Suppressor macrophage treated with lipopolysaccharide for 4 hours (primary cell): ENCODE measurements around the gene RND3.

Experiments used
- DNase-seq: peaks from one replicate; pipeline ENCODE4 v3.0.0-alpha.2; 2020

RND3 gene

DNA sequence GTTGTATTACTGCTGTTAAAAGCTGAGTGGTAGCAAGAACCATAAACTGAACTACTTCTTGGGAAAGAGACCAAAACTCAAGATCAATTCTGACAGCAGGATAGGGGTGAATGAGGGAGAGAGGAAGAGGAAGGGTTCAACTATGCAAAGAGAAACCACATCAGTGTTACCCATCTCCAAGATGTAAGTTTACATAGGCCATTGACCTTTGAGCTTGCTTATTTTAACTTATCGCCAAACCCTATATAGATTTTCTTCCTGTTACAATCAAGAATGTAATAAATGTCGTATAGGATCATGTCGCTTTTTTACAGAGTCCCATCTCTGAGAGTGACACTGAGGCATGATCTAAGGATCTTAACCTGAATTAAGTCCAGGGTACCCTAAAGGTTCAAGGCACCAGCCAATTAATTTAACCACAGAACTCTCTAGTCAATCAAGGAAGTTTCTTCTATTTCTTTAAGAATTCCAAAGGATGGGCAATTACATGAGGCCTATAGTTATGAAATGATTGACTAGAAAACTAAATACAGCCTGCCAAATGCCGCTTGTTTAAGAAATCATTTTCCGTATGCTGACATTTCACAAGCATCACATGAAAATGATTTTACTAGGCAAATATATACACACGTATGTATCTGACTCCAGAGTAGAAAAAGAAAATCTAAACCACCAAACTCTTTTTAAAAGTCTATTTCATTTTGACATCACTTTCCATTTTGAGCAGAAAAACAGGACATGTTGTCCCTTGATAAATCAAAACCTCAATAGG lies 11.8 kb downstream of the RND3 start:
- DNase-seq: no peak

DNA sequence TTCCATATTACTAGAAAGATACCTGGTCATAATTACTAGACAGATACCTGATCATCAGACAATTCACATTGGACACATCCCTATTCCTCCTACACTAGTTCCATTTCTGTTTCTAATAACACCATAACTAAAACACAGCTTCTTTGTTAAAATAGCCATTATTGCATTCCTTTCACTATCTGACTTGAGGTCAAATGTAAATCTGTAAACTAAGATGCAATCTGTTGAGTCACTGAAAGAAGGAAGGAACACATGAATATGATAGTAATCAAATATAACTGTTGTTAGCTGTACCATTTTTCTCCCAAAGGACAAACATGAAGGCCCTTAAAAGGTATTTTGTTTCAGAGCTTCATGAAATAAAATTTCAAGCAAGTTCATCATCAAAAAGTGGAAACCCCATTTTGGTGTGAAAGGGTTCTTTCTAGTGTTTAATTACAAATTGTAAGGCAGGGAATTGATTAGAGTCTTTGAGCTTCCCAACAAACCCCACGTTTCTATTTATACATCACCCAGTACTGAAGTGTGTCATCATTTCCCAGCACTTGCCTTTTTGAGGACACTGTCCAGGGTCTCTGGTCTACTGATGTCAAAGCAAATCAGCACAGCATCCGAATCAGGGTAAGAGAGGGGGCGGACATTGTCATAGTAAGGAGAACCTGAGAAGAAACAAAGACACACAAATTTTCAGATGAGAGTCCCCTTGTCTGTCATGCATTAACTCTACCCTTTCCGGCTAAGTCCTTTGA lies 13.0 kb downstream of the RND3 start:
- no peak for DNase-seq

DNA sequence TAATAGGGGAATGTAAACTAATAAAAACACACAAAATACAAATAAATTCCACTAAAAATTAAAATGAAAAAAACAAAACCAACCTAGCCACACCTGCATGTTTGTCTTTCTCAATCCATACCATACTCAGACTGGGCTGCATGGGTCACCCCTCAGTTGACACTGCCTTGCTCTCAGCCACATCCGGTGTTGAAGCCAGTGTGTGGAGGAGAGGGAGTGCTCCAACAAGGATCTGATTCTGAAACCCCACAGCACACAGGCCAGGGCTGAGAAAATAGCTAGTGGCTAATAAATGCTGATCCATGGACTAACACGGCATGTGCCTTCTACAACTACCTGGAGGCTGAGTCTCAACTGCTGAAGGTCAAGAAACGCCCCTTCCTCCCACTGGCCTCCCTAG lies 13.7 kb downstream of the RND3 start:
- no peak for DNase-seq

DNA sequence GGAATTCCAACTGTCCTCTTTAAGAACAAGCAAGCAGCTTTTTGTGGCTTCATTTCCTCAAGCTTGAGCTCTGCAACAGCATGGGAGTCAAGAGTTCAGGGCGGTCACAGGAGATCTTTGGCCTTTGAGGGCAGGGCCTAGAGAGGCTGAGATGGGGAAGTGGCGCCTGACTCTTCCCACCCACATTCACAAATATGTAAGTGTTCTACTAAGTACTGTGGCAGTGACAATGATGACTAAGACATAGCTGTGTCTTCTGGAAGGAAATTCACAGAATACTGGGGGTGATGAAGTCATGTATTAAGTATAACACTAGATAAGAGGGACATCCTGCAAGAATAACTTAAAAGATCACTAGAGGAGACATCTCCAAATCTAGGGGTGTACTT lies 15.0 kb downstream of the RND3 start:
- peak; percentile 83 for DNase-seq

DNA sequence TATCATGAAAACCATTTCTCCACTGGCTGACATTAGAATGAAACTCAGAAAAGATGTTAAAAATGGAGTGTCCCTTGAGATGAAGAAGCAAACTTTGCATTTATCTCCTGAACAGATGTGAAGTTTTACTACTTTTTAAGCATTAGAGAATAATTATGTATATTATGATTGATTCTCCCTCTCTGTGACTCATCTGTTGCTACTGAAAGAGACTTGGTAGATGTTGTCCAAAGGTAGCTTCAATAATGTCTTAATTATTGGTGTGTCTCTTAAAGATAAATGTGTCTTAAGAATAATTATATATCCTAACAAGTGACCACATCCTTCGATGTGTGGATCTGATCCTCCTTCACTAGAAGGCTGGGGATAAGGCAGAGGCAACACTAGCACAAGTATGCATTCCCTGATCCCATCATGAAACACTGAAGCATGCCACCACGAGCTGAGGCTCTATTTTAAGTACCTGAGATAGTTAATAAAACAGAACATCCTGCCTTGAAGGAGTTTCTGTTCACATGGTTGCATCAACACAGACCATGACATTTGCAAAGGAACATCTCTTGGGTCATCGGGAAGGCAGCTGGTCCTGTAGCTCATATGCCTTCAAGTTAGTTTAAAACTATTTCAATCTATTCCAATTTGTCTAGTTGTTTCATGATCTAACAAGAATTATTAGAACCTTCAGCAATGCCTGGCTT lies 15.5 kb downstream of the RND3 start:
- no peak for DNase-seq

DNA sequence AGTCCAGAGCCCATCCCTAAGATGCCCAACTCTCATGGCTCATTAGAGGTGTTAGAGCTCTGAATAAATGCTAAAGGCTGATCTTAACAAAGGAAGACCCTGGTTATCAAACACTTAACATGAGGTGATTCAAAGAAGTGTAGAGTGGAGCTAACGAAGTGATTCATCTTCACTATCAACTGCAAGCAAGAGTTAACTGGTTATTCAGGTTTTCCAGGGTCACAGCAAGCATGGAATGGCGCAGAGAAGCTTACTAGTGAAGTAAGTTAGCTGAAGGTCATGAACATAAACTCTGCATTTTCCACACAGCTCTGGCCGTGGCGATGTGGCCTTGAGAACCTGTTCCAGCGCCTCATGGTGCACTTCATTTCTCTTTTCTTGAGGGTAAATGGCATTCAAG lies 17.0 kb downstream of the RND3 start:
- no peak for DNase-seq

DNA sequence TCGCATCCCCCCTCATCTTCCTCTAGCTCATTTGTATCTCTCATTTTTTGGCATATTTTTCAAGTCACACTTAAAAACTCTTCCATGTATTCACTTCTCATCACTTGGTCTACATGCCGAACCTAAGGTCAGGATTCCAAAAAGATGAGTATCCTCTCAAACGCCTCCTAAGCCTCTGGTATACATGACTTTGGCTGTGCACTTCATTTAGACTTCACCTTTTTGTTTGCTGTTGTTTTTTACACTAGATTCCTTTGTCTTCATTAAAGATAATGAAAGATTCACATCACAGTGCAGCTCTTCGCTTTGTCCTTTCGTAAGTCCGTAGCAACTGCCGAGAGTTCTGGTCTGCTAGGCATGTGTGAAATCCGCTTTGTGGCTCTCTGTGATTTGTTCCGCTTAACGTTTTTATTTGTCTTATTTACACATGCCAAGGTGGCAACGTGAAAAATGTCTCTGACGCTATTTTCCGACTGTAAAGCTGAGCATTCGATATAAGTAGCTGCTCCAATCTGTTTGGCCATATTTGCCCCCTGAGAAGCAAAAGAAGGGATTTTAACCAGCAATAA lies 17.7 kb downstream of the RND3 start:
- no peak for DNase-seq

DNA sequence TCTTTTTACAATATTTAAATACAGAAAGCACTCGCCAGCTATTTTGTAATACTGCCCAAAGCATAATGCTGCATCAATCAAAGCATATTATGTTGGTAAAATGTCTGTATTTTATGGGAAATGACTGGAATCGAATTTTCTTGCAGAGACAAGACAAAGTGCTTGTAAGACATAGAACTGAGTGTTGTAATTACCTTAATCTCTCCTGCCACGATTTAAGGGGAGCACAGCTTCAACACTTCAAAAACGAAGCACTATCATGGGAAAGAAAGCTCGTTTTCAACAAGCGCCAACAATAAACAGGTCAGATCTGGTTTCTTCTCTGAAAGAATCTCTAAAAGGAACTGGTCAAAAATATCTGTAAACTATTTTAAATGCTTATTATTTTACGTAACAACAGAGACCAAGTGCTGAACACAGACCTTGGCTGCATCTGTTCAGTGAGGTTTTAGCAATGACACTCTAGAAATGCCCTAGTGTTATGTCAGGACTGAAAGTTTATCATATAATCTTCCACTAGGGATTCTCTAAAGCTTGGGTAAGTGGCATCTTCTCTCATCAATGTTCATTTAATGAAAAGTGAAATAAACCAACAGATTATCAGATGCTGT lies 19.0 kb downstream of the RND3 start:
- DNase-seq: no peak

DNA sequence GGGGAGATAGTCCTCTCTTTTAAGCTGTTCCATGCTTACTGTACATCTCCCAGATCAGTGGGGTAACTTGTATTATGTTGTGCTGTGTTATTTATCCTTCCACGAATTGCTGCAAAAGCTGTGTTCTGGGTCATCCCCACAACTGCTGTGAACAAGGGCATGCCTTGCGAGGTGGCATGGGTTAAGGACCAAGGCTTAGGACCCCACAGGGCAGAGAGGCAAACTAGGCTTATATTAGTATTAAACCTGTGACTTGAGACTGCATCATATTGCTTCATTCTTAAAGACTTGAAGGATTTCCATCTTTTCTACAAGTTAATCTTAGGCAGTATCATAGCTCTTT lies 19.9 kb downstream of the RND3 start:
- no peak for DNase-seq

DNA sequence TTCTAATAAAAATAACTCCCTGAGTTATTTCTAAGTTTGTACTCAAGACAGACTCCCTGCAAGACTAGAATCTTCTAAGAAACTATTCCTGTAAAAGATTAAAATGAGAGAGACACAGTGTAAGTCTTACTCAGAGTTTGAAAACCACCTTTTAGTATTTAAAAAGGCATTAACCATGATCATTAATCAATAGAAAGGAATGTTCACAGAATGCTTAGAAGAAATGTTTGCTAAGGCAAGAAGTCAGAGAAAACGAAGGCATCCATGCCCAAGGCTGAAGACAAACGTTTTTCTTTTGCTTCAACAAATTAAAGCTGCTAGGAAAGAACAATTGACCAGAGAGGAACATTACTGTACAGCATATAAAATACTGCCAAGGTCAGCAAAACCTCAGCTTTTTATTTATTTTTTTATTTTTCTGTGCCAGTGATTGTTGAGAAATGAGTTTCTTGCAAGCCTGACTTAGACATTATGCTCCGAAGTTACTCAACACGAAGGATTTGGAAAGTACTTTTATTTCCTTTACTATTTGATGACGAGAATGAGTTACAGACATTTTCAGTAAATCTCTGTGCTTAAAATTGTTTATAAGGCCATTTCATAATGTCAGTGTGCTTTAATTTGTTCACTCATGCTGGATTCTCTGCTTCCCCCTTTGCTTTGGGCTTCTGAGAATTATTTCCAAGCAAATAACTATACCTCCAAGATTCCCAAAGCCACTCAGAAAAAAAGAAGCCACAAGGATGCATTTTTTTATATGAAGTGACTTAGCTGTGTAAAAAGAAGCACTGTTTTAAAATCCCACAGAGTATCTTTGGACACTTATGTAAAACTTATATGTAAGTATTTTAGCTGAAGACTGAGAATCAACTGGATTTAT lies 20.5 kb downstream of the RND3 start:
- DNase-seq: peak; percentile 45

DNA sequence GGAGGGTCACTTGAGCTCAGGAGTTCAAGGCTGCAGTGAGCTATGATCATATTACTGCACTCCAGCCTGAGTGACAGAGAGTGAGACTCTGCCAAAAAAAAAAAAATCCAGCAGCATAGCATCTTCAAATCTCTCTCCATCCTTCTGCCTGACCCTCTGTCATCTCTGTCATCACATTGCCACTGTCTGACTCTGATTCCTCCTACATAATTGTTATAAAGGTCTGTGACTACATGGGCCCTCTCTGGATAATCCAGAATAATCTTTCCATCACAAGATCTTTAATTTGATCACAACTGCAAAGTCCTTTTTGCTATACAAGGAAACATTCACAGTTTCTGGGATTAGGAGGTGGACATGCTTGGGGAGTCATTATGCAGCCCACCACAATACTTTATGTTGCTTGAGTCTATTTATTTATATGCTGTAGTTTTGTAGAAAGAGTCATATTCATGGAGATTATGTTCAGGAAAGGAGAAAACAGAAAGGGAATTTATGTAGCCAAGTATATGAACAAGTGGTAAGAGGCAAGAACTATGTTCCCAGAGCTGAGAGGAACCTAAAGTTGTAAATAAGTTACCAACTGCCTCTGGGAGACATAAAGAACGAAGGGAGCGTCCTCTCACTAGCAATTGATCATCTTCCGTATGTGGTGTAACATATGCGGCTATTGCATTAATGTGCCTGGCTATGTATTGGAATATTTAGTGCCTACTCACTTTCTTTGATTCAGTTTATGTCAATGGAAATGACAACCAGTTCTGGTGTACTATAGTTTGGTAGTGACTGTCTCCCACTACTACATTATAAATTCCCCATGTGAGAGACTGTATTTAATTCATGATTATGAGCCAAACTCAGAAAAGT lies 21.5 kb downstream of the RND3 start:
- peak; percentile 20 for DNase-seq

DNA sequence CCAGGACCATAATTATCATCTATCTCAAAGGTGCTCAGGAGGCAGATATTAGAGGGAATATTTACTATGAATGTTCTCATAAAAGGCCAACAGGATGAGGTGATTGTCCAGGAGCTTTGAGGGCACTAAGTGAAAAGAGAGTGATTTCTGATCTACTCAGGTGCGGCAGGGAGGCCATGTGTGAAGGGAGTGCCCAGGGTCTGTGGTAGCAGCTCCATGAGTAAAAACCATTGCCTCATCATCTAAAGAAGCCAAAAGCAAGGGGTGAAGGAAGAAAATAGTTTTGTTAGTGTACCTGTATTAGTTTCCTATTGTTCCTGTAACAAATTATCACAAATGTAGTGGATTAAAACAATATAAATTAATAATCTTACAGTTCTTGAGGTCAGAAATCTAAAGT lies 22.5 kb downstream of the RND3 start:
- DNase-seq: no peak

DNA sequence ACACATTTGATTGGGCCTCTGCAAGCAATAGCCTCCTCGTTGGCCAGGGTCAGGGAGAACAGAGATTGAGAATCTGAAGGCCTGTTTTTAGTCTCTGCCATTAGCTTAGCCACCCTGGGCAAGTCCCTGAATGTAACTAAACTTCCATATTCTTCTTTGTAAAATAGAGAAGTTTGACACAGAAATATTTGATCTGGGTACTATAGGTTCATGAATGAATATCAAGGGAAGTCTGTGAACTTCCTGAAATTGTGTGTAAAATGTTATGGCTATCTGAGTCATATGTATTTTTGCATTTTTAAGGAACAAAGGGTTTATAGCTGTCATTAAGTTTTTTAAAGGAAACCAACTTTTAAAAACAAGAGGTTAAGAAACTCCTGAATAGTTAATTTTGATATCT lies 23.2 kb downstream of the RND3 start:
- peak; percentile 72 for DNase-seq

DNA sequence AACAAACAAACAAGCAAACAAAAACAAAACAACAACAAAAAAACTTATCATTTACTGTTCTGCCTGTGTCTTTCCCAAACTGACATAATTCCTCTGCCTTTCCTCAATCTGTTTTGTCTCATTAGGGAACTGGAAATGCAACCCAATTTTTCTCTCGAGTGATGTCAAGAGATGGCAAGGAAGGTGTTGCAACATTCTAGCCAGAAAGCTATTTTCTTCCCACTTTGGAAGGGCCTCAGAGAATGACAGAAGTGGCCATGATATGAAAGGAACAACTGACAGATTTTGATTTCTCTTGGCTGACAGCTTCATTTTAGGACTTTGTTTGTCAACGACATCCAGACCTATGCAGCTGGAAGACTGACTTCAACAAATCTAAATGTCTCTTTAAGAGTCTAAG lies 24.7 kb downstream of the RND3 start:
- DNase-seq: peak; percentile 67

DNA sequence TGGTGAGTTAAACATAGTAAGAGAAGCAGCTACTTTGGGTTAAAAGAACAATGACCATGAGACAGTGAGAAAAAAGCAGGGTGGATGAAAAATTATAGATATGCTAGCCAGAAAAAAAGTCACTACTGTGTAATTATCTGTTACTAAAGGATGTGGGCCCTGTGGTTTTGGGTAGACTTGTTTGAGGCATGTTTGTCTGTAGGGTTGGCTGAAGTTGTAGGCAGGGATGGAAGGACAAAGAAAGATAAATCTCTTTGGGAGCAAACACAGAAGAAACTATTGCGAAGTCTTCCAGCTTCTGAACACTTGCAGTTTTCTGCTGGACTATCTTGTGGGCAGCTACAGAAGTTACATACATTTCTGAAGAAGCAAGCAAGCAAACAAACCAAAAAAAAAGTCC lies 28.2 kb downstream of the RND3 start:
- DNase-seq: no peak

DNA sequence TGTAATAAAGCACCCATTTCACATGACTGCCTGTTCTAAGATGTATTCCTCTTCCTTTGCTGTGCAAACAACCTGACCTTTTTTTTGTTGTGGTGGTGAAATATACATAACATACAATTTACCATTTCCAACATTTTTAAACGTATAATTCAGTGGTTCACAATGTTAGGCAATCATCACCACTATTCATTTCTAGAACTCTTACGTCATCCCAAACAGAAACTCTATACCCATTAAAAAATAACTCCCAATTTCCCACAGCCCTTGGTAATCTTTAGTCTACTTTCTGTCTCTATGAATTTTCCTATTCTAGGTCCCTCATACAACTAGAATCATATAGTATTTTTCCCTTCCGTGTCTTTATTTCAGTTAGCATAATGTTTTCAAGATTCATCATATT lies 36.7 kb downstream of the RND3 start:
- no peak for DNase-seq

DNA sequence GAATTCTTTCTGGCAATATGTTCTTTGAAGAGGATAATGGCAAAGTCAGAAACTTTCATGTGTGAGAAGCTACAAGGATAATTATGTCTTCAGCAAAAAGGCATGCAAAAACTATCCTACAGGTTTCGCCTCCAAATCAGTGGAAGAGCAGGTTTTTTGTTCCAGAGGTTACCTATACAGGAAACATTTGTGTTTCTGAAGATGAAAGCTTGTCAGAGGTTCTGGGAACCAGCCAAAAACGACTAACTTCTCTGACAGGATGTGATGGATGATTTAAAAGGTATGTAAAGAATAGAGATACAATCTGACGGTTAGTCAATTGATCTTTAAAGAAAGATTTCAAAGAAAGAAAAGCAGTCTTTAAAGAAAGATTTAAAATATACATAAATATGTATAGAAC lies 37.6 kb downstream of the RND3 start:
- DNase-seq: no peak

DNA sequence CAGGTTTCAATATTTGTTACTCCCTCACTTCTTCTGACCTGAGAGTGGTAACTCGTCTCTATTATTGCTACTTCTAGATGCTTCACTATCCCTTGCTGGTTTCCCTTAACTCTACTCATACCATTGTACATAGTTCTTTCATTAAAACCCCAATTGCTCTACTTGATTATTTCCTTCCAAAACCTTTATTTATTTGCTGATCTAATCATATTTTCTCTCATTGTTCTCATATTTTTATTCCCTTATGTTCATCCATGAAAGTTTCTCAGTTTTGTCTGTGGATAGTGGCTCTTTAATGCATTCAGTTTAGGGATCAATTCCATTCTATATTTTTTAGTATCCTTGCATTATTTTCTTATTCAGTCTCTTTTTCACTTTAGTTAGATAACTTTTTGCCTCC lies 42.1 kb downstream of the RND3 start:
- DNase-seq: no peak

DNA sequence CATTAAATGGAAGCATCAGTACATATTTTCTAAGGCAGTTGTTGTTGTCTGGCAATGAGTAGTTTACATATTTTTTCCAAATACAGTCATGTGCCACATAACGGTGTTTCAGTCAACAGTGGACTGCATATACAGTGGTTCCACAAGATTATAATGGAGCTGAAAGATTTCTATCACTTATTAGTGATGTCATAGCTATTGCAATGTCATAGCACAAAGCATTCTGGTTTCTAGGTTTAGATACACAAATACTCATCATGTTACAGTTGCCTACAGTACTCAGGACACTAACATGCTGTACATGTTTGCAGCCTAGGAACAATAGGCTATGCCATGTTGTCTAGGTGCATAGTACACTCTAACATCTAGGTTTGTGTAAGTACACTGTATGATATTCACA lies 45.0 kb downstream of the RND3 start:
- no peak for DNase-seq

DNA sequence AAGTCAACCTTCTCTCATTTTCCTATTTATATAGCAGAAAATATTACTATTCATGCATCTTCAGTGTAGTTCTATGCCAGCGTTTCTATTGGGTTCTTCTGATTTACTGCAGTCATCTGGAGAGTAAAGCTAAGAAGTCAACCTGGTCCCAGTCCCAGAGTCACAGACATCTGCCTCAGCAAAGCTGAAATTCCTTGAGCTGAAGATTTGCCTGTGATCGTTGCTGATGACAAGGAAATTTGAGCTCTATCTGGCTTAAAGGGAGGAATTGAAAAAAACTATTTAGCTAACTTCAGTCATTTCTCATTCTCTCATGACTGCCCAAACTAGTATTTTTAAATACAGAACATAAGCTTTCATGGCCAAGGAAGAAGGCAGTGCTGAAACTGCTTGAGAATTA lies 45.7 kb downstream of the RND3 start:
- no peak for DNase-seq

DNA sequence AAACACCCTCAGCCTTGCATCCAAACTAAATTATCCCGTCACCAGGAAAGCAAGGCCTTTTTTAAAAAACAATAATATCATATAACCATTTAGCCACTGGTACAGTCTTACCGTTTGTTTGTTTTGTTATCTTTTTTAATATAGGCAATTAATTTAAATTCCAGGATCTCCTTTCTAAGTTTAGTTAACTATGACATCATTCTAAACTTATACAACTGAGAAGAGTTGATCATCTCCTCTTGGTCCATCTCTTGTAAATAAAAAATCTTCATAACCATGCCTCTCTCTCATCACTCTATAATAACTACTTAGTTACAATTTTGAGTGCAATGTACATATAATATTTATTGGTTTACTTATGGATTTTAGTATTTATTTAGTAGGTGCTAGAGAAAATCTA lies 46.2 kb downstream of the RND3 start:
- no peak for DNase-seq
